Heart right ventricle (tissue), 16 donors: ENCODE results near the gene UQCC2. TPM values are rescaled to one million over a fixed set of nuclear protein-coding genes. Genes with fewer than 3 reads are reported as not detected.

ENCODE experiments used
- ATAC-seq, 8 donors: fragments of 200-7000 bp; cut with Tn5 transposase; one replicate each; pipeline ENCODE4 v1.9.1; 2020; ENCODE audit warnings: mild to moderate bottlenecking in 8 of 8, moderate library complexity in 8 of 8, moderate number of reproducible peaks in 1 of 8
- DNase-seq, 2 donors: peaks; one replicate each; pipeline ENCODE4 v3.0.0-alpha.2; 2020
- H3K27ac ChIP-seq, 10 donors: fragments of 200-600 bp; sonication (generic) in 2 of 10; one replicate each; pipeline versions ENCODE4 v1.5.0 to v1.8.0; 2020 to 2022; ENCODE audit warnings: mild to moderate bottlenecking in 3 of 10
- H3K27me3 ChIP-seq, 7 donors: fragments of 200-600 bp; one replicate each; pipeline ENCODE4 v1.8.0; 2021 to 2022; ENCODE audit warnings: mild to moderate bottlenecking in 2 of 7
- H3K36me3 ChIP-seq, 9 donors: fragments of 200-600 bp; sonication (generic) in 1 of 9; one replicate each; pipeline versions ENCODE4 v1.5.0 to v1.8.0; 2020 to 2022; ENCODE audit warnings: mild to moderate bottlenecking in 2 of 9
- H3K4me1 ChIP-seq, 9 donors: fragments of 200-600 bp; sonication (generic) in 1 of 9; one replicate each; pipeline versions ENCODE4 v1.5.0 to v1.8.0; 2020 to 2022; ENCODE audit warnings: mild to moderate bottlenecking in 4 of 9
- H3K4me3 ChIP-seq, 10 donors: fragments of 200-600 bp; sonication (generic) in 2 of 10; one replicate each; pipeline versions ENCODE4 v1.5.0 to v1.8.0; 2020 to 2022; ENCODE audit warnings: mild to moderate bottlenecking in 7 of 10, moderate library complexity in 2 of 10
- H3K9me3 ChIP-seq, 11 donors: fragments of 200-600 bp in 10 of 11; sonication (generic) in 2 of 11; one replicate each; pipeline versions ENCODE4 v1.5.0 to v1.8.0; 2013 to 2022; ENCODE audit warnings: mild to moderate bottlenecking in 2 of 11, control low read depth in 1 of 11, moderate library complexity in 1 of 11
- WGBS, 2 donors: extraction: QIAGEN DNeasy Blood & Tissue Kit; methylation state at CpG; one replicate each; pipeline ENCODE4 v1.1.7; 2013; ENCODE audit warnings: inconsistent platforms in 1 of 2; 5-methylcytosine and 5-hydroxymethylcytosine counted together
- intact Hi-C, 10 donors: fragments of 100-400 bp; cut with DNase I; formaldehyde crosslinking; loops; one replicate each; pipeline versions ENCODE4 v1.11.1 to v1.14.2; 2022
- polyA plus RNA-seq, 2 donors: library from polyadenylated mRNA; stranded (reverse); fragments of 200-250 nt; gene quantifications; one replicate each; pipeline ENCODE4 v1.2.3, GENCODE V29; 2013
- total RNA-seq, 10 donors: library from RNA; stranded (reverse); fragmentation: NEBNext Ultra II Directional in 3 of 10; extraction: Animal tissue kit (Norgen Biotek cat#: 25700) in 3 of 10; gene quantifications; one replicate each; pipeline versions ENCODE4 v1.2.1 to v1.2.4, GENCODE V29; 2021 to 2023
- TF ChIP-seq, protein P1 (sequence below), 9 donors: fragments of 200-600 bp; sonication (generic) in 2 of 9; IDR thresholded peaks; one replicate each; pipeline versions ENCODE4 v1.5.0 to v1.8.0; 2021 to 2022; ENCODE audit warnings: antibody characterized with exemption in 9 of 9, mild to moderate bottlenecking in 5 of 9, moderate library complexity in 1 of 9
- donor health status: Arrhythmogenic right ventricular cardiomyopathy.
- donor health status: ischemic (EF 13 %, LVEDD 7.1; RV severe dilation, severe dysfunction).
- donor health status: healthy with polysubstance abuse.
- donor health status: DM: no; HTN: yes; CAD: no.
- donor health status: DM: no; HTN: no; CAD: no.
- donor health status: ischemic (EF 25% LVEDD 6.9; RV normal size, moderate dysfunction).
- donor health status: ischemic (EF 25% LVEDD 5.7; RV mildly dilated, moderate dysfunction).
- donor health status: healthy.
- donor health status: DM: yes; HTN: yes; CAD: no.
- donor health status: Ischemic cardiomyopathy.
- donor health status: ischemic (EF 35%, LVEDD 5.7; RV mildly dilated, moderate dysfunction).
- donor health status: nonischemic (EF 11% LVEDD 7.7; RV severe dilation, severe dysfunction).
- donor health status: DM: yes; HTN: yes; CAD: no.
- donor health status: PGD.
- donor health status: ischemic (EF 29% LVEDD 5.4; RV normal size, mild dysfunction).
- donor health status: nonischemic (EF 23%, LVEDD 6.1; RV moderate dilation, normal function).

UQCC2 gene
- total and polyA plus RNA-seq, 12 donors: 200 to 598 (median 245) TPM

DNA sequence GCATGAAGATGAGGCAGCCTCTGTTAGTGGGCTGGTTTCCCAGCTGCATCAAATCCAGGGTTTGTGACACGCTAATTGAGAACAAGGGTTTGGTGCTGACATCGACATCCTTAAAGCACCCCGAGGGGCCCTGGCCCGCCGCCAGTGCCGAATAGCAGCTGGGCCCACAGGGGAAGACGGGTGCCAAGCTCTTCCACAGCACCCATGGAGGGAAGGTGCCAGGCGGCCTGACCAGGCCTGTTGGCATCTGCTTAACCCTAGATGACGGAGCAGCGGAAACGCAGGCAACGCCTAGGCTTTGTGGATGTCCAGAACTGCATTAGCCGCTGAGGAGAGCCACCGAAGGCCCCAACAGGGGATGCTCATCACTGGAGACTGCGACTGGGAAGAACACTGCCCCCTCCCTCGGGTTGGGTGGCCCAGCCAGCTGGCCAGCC lies 16.0 kb downstream of the UQCC2 start:
- 47 to 54% methylated on average over 16 of the region's 16 CpGs for WGBS, 2 donors
- Histone ChIP-seq H3K27me3 (no peaks in the 10 kb centered on the region), H3K4me1 (peaks cover 56 to 100% (median 85%) of the 10 kb centered on the region in 9 donors), H3K4me3 (no peak overlapping the region), H3K36me3 (peaks cover 0 to 86% (median 4%) of the 10 kb centered on the region in 9 donors), H3K27ac (peak overlapping the region; percentile 18 to 88 (median 78)), H3K9me3 (no peaks in the 10 kb centered on the region)
- ATAC-seq (no peak), DNase-seq (no peak)
- intact Hi-C loops: loop anchor here in 2 of 10 donors (10.0 kb wide), 2 partner anchors 261 to 491 kb away; partner anchors contain the start of genes HSD17B8 (in 1 of the 2), RING1 (in 1 of the 2), RXRB (in 1 of the 2) and SLC39A7 (in 1 of the 2)
- TF ChIP-seq, protein P1, sequence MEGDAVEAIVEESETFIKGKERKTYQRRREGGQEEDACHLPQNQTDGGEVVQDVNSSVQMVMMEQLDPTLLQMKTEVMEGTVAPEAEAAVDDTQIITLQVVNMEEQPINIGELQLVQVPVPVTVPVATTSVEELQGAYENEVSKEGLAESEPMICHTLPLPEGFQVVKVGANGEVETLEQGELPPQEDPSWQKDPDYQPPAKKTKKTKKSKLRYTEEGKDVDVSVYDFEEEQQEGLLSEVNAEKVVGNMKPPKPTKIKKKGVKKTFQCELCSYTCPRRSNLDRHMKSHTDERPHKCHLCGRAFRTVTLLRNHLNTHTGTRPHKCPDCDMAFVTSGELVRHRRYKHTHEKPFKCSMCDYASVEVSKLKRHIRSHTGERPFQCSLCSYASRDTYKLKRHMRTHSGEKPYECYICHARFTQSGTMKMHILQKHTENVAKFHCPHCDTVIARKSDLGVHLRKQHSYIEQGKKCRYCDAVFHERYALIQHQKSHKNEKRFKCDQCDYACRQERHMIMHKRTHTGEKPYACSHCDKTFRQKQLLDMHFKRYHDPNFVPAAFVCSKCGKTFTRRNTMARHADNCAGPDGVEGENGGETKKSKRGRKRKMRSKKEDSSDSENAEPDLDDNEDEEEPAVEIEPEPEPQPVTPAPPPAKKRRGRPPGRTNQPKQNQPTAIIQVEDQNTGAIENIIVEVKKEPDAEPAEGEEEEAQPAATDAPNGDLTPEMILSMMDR (IDR thresholded peaks at IDR 0.05): no peak

GRCh38 chr6:33694977-33695376 lies 16.5 kb downstream of the UQCC2 start:
- DNase-seq (no peak), ATAC-seq (no peak)
- intact Hi-C loops: loop anchor here in 2 of 10 donors (10.0 kb wide), 2 partner anchors 260 to 490 kb away; partner anchors contain the start of genes HSD17B8 (in 1 of the 2), RING1 (in 1 of the 2), RXRB (in 1 of the 2) and SLC39A7 (in 1 of the 2)
- Histone ChIP-seq H3K27me3 (no peaks in the 10 kb centered on the region), H3K4me3 (no peak overlapping the region), H3K36me3 (peaks cover 0 to 85% (median 4%) of the 10 kb centered on the region in 9 donors), H3K27ac (peak overlapping the region; percentile 11 to 88 (median 78)), H3K4me1 (peaks cover 56 to 98% (median 84%) of the 10 kb centered on the region in 9 donors), H3K9me3 (no peaks in the 10 kb centered on the region)
- TF ChIP-seq, protein P1 (IDR thresholded peaks at IDR 0.05): no peak
- WGBS, 2 donors: 72 to 91% methylated on average over 5 of the region's 5 CpGs

DNA sequence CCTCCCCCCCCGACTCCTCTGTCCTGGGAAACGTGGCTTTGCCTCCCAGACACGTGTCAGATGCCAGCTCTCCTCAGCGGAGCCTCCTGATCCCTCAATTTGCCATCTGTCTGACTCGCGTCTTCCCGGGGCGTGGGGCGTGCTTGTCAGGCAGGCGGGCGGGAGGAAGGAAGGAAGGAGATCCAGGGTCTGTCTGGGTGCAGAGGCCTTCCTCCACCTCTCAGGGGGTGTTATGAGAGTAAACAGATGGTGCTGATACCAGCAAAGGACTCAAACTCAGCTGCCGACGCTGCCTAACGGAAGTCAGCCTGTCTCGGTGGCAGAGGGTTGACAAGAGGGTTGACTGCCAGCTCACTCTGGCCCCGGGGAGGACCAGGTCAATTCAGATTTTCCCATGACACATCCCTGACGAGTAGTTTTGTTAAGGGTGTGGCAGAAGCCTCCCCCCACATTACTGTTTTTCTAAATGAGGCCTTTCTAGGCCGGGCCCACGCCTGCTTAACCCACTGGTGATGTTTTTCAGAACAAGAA lies 17.0 kb downstream of the UQCC2 start:
- no peak overlapping the region for H3K4me3 ChIP-seq
- H3K36me3 ChIP-seq: peaks cover 0 to 85% (median 4%) of the 10 kb centered on the region in 9 donors
- peak in 1 of 2 donors; percentile 14 for DNase-seq
- no peaks in the 10 kb centered on the region for H3K9me3 ChIP-seq
- H3K27ac ChIP-seq: peak overlapping the region; percentile 11 to 88 (median 78)
- H3K27me3 ChIP-seq: no peaks in the 10 kb centered on the region
- 36 to 39% methylated on average over 19 of the region's 19 CpGs for WGBS, 2 donors
- intact Hi-C loops: loop anchor here in 2 of 10 donors (10.0 kb wide), 2 partner anchors 260 to 490 kb away; partner anchors contain the start of genes HSD17B8 (in 1 of the 2), RING1 (in 1 of the 2), RXRB (in 1 of the 2) and SLC39A7 (in 1 of the 2)
- H3K4me1 ChIP-seq: peaks cover 56 to 93% (median 79%) of the 10 kb centered on the region in 9 donors
- peak in 2 of 8 donors; percentile 5 to 6 for ATAC-seq
- TF ChIP-seq, protein P1 (IDR thresholded peaks at IDR 0.05): no peak

GRCh38 chr6:33693186-33694105 lies 18.1 kb downstream of the UQCC2 start:
- Histone ChIP-seq H3K9me3 (no peaks in the 10 kb centered on the region), H3K27me3 (no peaks in the 10 kb centered on the region), H3K36me3 (peaks cover 0 to 89% (median 4%) of the 10 kb centered on the region in 9 donors), H3K4me3 (peak overlapping the region in 1 of 10 donors; percentile 10), H3K4me1 (peaks cover 56 to 83% (median 71%) of the 10 kb centered on the region in 9 donors), H3K27ac (peak overlapping the region; percentile 49 to 88 (median 79))
- TF ChIP-seq, protein P1 (IDR thresholded peaks at IDR 0.05): no peak
- intact Hi-C loops: loop anchor here in 3 of 10 donors (1.0 to 10.0 kb wide), 3 partner anchors 17 to 489 kb away; partner anchors contain the start of genes HSD17B8 (in 1 of the 3), RING1 (in 1 of the 3), RXRB (in 1 of the 3) and SLC39A7 (in 1 of the 3)
- DNase-seq: peak; percentile 39 to 50
- ATAC-seq: peak; percentile 43 to 74 (median 55)
- 36 to 48% methylated on average over 28 of the region's 28 CpGs for WGBS, 2 donors
